HEK293T (cell line): ENCODE data around the gene TNFRSF17.

Experiments used
- BHLHE40 ChIP-seq: fragments of 450-650 bp; IDR thresholded peaks from 2 replicates; pipeline ENCODE4 v1.6.1; 2016; ENCODE audit warnings: mild to moderate bottlenecking, moderate library complexity, borderline replicate concordance
- ELF4 ChIP-seq: fragments of 450-650 bp; IDR thresholded peaks from 2 replicates; pipeline ENCODE4 v1.6.1; 2017; ENCODE audit warnings: antibody characterized with exemption
- SUZ12 ChIP-seq: fragments of 450-650 bp; IDR thresholded peaks from 2 replicates; pipeline ENCODE4 v1.6.1; 2016; ENCODE audit warnings: mild to moderate bottlenecking

GRCh38 chr16:11966173-11966572 is 1.2 kb downstream of the TNFRSF17 start:
- TF ChIP-seq BHLHE40 (no peak), ELF4 (no peak), SUZ12 (no peak)
